Hematopoietic multipotent progenitor cell treated with erythropoietin and hydrocortisone succinate and interleukin-3 and kit ligand, for 17 days (in vitro differentiated cells): ENCODE measurements around the gene DDX47.

ENCODE experiments used
- DNase-seq: peaks from one replicate; pipeline ENCODE4 v3.0.0-alpha.2; 2015; ENCODE audit warnings: low spot score

DDX47 gene

DNA sequence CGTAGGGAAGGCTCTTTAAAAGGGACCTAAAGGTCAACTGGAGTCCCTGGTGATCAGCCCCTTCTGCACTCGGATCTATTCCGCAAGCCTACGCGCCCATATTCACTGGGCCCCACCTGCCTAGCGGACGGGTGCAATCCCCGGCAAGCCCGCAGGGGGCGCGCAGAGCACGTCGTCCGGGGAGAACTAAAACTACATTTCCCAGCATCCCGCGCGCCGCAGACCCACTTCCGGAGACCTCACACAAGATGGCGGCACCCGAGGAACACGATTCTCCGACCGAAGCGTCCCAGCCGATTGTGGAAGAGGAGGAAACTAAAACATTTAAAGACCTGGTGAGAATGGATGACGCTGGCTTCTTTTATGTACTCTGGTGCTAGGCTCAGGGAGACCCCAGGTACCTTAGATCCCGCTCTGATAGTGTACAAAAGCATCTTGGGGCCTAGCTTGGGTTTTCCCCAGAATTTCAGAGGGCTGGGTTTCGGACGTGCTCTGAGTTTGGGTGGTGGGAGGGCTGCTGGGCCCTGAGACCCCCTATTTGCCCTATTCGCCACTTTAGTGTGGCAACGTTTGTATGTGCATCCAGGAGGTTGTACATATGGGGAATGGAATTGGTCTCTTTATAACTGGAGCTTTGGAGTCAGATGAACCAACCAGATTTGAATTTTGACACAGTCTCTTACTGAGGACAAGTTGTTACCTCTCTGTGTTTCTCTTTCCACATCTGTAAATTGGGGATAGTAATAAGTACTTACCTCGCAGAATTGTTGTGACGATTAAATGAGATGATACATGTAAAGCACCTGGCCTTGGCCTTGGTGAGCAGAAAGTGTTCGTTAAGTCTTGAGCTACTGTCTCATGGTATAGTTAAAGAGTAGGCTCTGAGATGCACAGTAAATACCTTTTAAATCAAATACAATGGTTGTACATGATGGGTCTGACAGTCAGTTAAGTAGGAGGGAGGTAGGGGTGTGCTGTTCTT lies at the start of gene DDX47:
TSS of gene DDX47 (plus strand) at position 227 of the 982 bp plus-strand sequence. CDS start at position 249, 22 bp downstream.
- DNase-seq: peak; percentile 95

- DNase-seq: no peak
Measured at GRCh38 chr12:12764824-12765223, 48.3 kb upstream of the DDX47 start.

DNA sequence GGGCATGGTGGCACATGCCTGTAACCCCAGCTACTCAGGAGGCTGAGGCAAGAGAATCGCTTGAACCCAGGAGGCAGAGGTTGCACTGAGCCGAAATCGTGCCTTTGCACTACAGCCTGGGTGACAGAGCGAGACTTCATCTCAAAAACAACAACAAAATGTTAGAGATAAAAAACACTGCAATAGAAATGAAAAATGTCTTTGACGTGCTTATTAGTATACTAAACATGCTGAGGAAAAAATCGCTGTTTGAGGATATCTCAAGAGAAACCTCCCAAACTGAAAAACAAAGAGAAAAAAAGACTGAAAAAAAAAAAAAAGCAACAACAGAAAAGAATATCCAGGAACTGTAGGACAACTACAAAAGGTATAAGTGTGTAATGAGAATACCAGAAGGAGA lies 42.9 kb upstream of the DDX47 start:
- DNase-seq: no peak

DNA sequence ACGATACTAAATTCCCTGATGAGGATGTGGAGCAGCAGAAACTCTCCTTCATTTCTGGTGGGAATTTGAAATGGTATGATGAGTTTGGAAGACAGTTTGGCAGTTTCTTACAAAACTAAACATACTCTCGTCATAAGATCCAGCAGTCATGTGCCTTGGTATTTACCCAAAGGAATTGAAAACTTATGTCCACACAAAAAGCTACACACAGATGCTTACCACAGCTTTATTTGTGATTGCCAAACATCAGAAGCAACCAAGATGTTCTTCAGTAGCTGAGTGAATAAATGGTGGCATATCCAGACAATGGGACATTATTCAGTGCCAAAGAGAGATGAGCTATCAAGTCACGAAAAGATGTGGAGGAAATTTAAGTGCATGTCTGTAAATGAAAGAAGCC lies 38.4 kb upstream of the DDX47 start:
- DNase-seq: no peak

DNA sequence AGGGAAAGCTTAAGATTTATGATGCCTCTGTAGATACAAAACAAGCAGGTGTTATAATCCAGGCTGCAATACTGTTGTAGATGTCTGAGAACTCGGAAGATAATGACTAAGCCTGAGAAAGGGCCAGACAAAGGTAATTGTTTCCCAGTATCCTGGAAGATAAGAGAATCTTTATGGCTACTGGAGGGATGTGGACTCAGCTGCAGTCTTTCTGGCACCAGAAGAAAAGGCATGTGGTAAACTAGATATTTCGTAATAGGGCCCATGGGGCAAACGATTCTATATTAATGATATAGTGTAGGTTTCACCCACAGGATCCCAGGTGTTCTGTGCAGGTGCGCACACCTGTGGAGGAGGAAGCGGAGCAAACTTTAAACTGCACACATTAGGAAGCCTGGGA lies 36.9 kb upstream of the DDX47 start:
- no peak for DNase-seq

GRCh38 chr12:12777092-12777491 lies 36.1 kb upstream of the DDX47 start:
- no peak for DNase-seq

GRCh38 chr12:12779007-12779406 lies 34.1 kb upstream of the DDX47 start:
- no peak for DNase-seq

- DNase-seq: no peak
Measured at GRCh38 chr12:12779529-12779928, 33.6 kb upstream of the DDX47 start.

GRCh38 chr12:12784116-12784515 lies 29.0 kb upstream of the DDX47 start:
- DNase-seq: no peak

- DNase-seq: no peak
Measured at GRCh38 chr12:12784911-12785814, 28.0 kb upstream of the DDX47 start, which contains the start of gene APOLD1. APOLD1 (plus strand) TSS chr12:12785659; CDS start chr12:12785692, 33 bp downstream.

DNA sequence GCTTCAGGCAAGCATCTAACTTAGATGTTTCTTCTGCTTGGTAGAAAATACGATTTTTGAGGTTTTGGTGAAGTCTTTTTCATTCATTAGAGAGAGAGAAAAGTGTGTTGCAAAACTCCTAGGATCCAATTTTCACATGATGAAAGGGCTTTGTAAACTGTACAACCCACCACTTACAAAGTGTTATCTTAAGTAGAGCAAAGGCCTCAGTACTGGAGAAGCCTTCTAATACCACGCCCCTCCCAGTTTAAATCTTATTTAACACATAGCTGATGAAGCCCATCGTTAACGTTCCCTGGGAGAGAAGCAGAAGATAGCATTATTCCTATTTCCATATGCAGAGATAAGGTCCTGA lies 26.8 kb upstream of the DDX47 start:
- no peak for DNase-seq

GRCh38 chr12:12786706-12787601 lies 26.2 kb upstream of the DDX47 start:
- DNase-seq: peak; percentile 76

GRCh38 chr12:12788131-12788530 lies 25.0 kb upstream of the DDX47 start:
- DNase-seq: no peak

DNA sequence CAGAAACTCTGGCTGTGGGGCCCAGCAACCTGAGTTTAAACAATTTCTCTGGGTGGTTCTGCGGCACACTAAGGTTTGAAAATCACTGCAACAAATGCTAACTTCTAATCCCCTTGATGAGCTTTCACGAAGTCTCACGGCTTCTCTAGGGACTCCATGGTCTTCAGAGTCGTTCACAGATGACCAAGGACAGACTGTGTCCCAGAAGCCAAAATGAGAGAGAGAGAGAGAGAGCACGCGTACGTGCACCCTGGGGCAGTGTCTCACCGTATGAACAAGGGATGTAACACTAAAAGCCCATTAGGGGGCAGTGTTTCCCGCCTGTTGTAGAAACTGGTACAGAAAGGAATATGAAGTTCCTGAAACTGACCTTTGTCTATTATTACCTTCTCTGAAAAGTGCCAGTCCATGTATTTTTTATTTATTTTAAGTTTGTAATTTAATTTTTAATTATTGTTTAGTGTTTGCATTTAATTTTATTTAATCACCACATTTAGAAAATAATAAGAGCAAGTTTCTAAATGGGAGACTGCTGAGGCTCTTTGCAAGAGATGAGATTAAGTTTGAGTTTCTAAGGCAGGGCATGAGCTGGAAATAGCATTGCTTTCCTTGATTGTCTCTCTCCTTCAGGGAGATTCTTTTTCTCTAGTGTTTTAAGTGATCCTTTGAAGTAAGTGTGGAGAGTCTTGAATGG lies 24.3 kb upstream of the DDX47 start:
- peak; percentile 83 for DNase-seq

DNA sequence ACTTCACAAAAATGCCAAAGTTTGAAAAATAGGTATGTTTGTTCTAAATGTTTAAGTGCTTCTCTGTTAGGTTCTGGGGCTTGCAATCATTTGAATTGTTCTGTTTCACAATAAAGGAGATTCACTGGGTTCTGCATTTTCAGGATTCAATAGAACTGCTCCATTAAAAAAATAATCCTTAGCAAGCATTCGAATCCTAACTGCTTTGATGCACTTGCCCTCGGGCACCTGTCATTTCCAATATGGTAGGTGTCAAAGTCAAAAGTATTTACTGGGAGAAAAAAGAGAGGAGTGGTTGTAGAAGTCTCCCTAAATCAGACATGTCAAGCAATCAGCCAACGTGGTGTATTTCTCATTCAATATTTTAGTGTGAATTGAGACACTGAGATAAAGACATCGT lies 22.2 kb upstream of the DDX47 start:
- DNase-seq: no peak

DNA sequence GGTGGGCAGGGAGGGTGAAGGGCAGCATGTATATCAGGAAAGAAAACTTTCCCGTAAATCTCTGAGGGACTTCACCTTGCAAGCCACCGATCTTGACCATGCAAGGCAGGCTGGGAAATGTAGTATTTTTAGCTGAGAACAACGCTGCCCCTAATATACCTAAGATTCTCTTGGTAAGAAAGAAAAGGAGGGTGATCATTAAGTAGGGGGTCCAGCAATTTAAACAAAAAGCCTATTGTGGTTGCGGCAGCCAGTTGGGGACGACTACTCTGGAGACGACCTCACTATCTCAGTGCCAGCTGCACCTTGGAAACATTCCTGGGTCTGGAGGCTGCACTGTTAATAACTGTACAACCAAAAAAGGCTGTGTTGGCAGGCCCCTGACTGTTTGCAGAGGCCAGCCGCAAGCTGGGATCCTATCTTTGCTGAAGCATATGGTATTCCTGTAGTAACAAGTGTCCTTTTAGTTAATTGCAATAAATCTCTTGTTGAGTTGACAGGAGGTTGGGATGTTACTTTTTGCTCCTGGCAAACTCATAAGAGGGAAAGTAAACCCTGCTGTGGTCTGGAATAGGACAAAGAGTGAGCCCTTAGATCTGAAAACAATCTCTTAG lies 21.3 kb upstream of the DDX47 start:
- no peak for DNase-seq

DNA sequence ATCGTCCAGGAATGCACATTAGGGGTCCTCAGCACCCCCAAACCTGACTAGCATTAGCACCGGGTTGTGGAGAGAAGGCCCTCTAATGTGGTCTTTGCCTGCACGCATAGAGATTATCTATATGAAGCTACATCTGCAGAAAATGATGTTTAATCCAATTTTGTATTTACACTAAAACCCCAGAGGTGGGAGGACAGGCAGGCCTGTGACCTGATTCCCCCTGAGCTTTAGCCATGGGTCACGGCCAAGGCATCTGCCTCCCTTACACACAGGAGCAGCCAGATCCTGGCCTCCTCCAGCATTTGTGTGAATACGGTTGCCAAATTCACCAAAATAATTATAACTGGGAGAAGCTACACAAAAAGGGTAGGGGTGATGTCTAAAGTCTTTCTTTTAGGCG lies 20.7 kb upstream of the DDX47 start:
- no peak for DNase-seq

- DNase-seq: no peak
Measured at GRCh38 chr12:12794686-12795085, 18.5 kb upstream of the DDX47 start.

- no peak for DNase-seq
Measured at GRCh38 chr12:12796171-12796570, 17.0 kb upstream of the DDX47 start.

DNA sequence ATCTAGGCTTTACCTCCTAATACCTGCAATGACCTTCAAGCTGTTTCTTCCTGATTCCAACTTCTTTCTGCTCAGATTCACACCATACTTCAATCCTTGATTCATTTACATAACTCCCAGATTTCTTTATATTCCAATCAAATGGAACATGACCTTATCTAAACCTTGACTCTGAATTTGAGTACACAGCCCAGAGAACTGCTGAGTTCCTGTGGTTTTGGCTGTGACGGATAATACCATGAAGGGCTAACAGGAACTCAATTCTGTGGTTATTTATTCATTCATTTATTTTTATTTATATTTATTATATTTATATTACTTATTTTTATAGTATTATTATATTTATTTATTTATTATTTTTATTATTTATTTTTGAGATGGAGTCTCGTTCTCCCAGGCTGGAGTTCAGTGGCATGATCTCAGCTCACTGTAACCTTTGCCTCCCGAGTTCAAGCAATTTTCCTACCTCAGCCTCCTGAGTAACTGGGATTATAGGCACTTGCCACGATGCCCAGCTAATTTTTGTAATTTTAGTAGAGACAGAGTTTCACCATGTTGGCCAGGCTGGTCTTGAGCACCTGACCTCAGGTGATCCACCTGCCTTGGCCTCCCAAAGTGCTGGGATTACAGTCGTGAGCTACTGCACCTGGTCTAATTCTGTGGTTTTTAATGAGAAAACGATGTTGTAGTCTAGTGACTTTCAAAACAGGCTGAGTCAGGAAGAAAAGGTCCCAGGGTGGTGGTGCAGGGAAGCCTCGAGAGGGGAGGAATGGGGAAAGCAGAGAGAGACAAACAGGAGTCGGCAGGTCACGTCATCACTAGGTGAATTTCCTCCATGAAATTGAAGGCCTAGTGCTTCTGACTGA lies 16.0 kb upstream of the DDX47 start:
- DNase-seq: no peak
